ENCODE results near the gene PSEN2.

- TF ChIP-seq, protein P1, sequence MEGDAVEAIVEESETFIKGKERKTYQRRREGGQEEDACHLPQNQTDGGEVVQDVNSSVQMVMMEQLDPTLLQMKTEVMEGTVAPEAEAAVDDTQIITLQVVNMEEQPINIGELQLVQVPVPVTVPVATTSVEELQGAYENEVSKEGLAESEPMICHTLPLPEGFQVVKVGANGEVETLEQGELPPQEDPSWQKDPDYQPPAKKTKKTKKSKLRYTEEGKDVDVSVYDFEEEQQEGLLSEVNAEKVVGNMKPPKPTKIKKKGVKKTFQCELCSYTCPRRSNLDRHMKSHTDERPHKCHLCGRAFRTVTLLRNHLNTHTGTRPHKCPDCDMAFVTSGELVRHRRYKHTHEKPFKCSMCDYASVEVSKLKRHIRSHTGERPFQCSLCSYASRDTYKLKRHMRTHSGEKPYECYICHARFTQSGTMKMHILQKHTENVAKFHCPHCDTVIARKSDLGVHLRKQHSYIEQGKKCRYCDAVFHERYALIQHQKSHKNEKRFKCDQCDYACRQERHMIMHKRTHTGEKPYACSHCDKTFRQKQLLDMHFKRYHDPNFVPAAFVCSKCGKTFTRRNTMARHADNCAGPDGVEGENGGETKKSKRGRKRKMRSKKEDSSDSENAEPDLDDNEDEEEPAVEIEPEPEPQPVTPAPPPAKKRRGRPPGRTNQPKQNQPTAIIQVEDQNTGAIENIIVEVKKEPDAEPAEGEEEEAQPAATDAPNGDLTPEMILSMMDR (IDR thresholded peaks at IDR 0.05), result no peak
- peak in 1 of 2 donors; percentile 72 for TF ChIP-seq POLR2A (IDR thresholded peaks at IDR 0.05)
Measured at GRCh38 chr1:226920446-226920894, 50.1 kb downstream of the PSEN2 start.

Measured in adrenal gland (tissue), 5 donors.